ENCODE data around the gene MBD5. TPM values are rescaled to one million over a fixed set of nuclear protein-coding genes. Genes with fewer than 3 reads are reported as not detected.

MBD5 gene
- total RNA-seq, 1 donor from 2014 or later, result 4.1 TPM

- no peak for DNase-seq (ENCODE audit: low read depth in 2 of 2)
Measured at GRCh38 chr2:148517296-148517695, 496.4 kb downstream of the MBD5 start.

- no peak for DNase-seq (ENCODE audit: low read depth in 2 of 2)
Measured at GRCh38 chr2:148517822-148518221, 496.9 kb downstream of the MBD5 start.

GRCh38 chr2:148519013-148519412, 498.1 kb downstream of the MBD5 start:
- DNase-seq (ENCODE audit: low read depth in 2 of 2), result no peak

GRCh38 chr2:148521181-148521580, 500.3 kb downstream of the MBD5 start:
- no peak for DNase-seq (ENCODE audit: low read depth in 2 of 2)

GRCh38 chr2:148523315-148523714, 502.4 kb downstream of the MBD5 start:
- no peak for DNase-seq (ENCODE audit: low read depth in 2 of 2)

GRCh38 chr2:148524519-148524919, 503.6 kb downstream of the MBD5 start:
- peak in 1 of 2 donors; percentile 31 for DNase-seq (ENCODE audit: low read depth in 2 of 2)

- DNase-seq (ENCODE audit: low read depth in 2 of 2), result no peak
Measured at GRCh38 chr2:148525130-148525529, 504.2 kb downstream of the MBD5 start.

GRCh38 chr2:148526509-148527346, 505.8 kb downstream of the MBD5 start:
- no peak for DNase-seq (ENCODE audit: low read depth in 2 of 2)

- no peak for DNase-seq (ENCODE audit: low read depth in 2 of 2)
Measured at GRCh38 chr2:148527488-148528340, 506.8 kb downstream of the MBD5 start.

- DNase-seq (ENCODE audit: low read depth in 2 of 2), result no peak
Measured at GRCh38 chr2:148528356-148529064, 507.6 kb downstream of the MBD5 start.

GRCh38 chr2:148529745-148530144, 508.9 kb downstream of the MBD5 start:
- no peak for DNase-seq (ENCODE audit: low read depth in 2 of 2)

- no peak for DNase-seq (ENCODE audit: low read depth in 2 of 2)
Measured at GRCh38 chr2:148530350-148530749, 509.5 kb downstream of the MBD5 start.

- no peak for DNase-seq (ENCODE audit: low read depth in 2 of 2)
Measured at GRCh38 chr2:148531235-148531634, 510.3 kb downstream of the MBD5 start.

GRCh38 chr2:148531669-148532428, 511.0 kb downstream of the MBD5 start:
- DNase-seq (ENCODE audit: low read depth in 2 of 2), result no peak

- DNase-seq (ENCODE audit: low read depth in 2 of 2), result no peak
Measured at GRCh38 chr2:148533004-148533403, 512.1 kb downstream of the MBD5 start.

- no peak for DNase-seq (ENCODE audit: low read depth in 2 of 2)
Measured at GRCh38 chr2:148533685-148534084, 512.8 kb downstream of the MBD5 start.

GRCh38 chr2:148534416-148535204, 513.7 kb downstream of the MBD5 start:
- DNase-seq (ENCODE audit: low read depth in 2 of 2), result no peak

GRCh38 chr2:148538375-148538774, 517.5 kb downstream of the MBD5 start:
- DNase-seq (ENCODE audit: low read depth in 2 of 2), result no peak

- DNase-seq (ENCODE audit: low read depth in 2 of 2), result no peak
Measured at GRCh38 chr2:148540022-148540421, 519.1 kb downstream of the MBD5 start.

- no peak for DNase-seq (ENCODE audit: low read depth in 2 of 2)
Measured at GRCh38 chr2:148541792-148542191, 520.9 kb downstream of the MBD5 start.

All from dermis microvascular lymphatic vessel endothelial cell (primary cell).